Fibroblast of skin of right biceps (primary cell): ENCODE results near the gene TSPYL2.
A peak's percentile ranks its signal among the peaks of the same experiment; 100 is the strongest.

Source experiments
- DNase-seq: peaks from one replicate; pipeline ENCODE4 v3.0.0-alpha.2; 2013

The TSPYL2 gene

GRCh38 chrX:53081925-53082772 lies at the start of gene TSPYL2:
Gene TSPYL2 (plus strand): TSS chrX:53082367. CDS start chrX:53082499, 132 bp downstream.
- DNase-seq, result peak; percentile 98

GRCh38 chrX:53036149-53036548 lies 46.0 kb upstream of the TSPYL2 start:
- DNase-seq, result no peak

GRCh38 chrX:53039236-53039635 lies 42.9 kb upstream of the TSPYL2 start:
- no peak for DNase-seq

GRCh38 chrX:53044995-53045394 lies 37.2 kb upstream of the TSPYL2 start:
- no peak for DNase-seq

GRCh38 chrX:53047228-53047627 lies 34.9 kb upstream of the TSPYL2 start:
- DNase-seq, result peak; percentile 7

- peak; percentile 77 for DNase-seq
Measured at GRCh38 chrX:53048169-53049126, 33.7 kb upstream of the TSPYL2 start, which contains the start of gene GPR173. Gene GPR173 (plus strand): TSS chrX:53048789. CDS start chrX:53076622, 27,833 bp downstream.

GRCh38 chrX:53049127-53049517 lies 33.0 kb upstream of the TSPYL2 start:
- no peak for DNase-seq

- DNase-seq, result no peak
Measured at GRCh38 chrX:53050841-53051240, 31.3 kb upstream of the TSPYL2 start.

GRCh38 chrX:53055244-53055849 lies 26.8 kb upstream of the TSPYL2 start:
- no peak for DNase-seq

GRCh38 chrX:53056292-53056691 lies 25.9 kb upstream of the TSPYL2 start:
- peak; percentile 17 for DNase-seq

GRCh38 chrX:53065104-53065503 lies 17.1 kb upstream of the TSPYL2 start:
- DNase-seq, result no peak

GRCh38 chrX:53071064-53071463 lies 11.1 kb upstream of the TSPYL2 start:
- no peak for DNase-seq

GRCh38 chrX:53071604-53072417 lies 10.4 kb upstream of the TSPYL2 start:
- peak; percentile 58 for DNase-seq

- no peak for DNase-seq
Measured at GRCh38 chrX:53072418-53073114, 9.6 kb upstream of the TSPYL2 start.

- no peak for DNase-seq
Measured at GRCh38 chrX:53073115-53073586, 9.0 kb upstream of the TSPYL2 start.

- DNase-seq, result no peak
Measured at GRCh38 chrX:53075011-53075410, 7.2 kb upstream of the TSPYL2 start.

GRCh38 chrX:53076671-53077070 lies 5.5 kb upstream of the TSPYL2 start:
- DNase-seq, result no peak

- DNase-seq, result no peak
Measured at GRCh38 chrX:53077207-53078197, 4.7 kb upstream of the TSPYL2 start.

GRCh38 chrX:53078943-53079342 lies 3.2 kb upstream of the TSPYL2 start:
- DNase-seq, result no peak
